Common myeloid progenitor, CD34-positive (primary cell): ENCODE measurements around the gene CHURC1.

Experiments used
- CTCF ChIA-PET: fragments of 350-600 bp; sonication (Branson Sonifier 250); formaldehyde crosslinking; loops from one replicate; lab custom pipeline; 2021; ENCODE audit warnings: antibody characterized with exemption; lab: Charles Lee
- POLR2A ChIA-PET: fragments of 350-600 bp; sonication (Branson Sonifier 250); formaldehyde crosslinking; loops from one replicate; lab custom pipeline; 2021; ENCODE audit warnings: antibody characterized with exemption; lab: Charles Lee
- DNase-seq, 3 donors: peaks; one replicate each; pipeline versions ENCODE4 v3.0.0 to v3.0.0-alpha.2; 2013
- H3K27ac ChIP-seq, 2 experiments: 1 replicate in 1 of 2; 2 replicates in 1 of 2; pipeline ENCODE4 v1.7.0; 2013; ENCODE audit warnings: inconsistent platforms in 2 of 2, low read length in 2 of 2, mild to moderate bottlenecking in 2 of 2, low read depth in 1 of 2, moderate library complexity in 1 of 2; ENCODE audit not compliant: severe bottlenecking in 2 of 2, insufficient read depth in 1 of 2, poor library complexity in 1 of 2
- H3K27me3 ChIP-seq, 5 experiments: replicated peaks in 2 of 5; 1 replicate in 3 of 5; 2 replicates in 2 of 5; pipeline versions ENCODE4 v1.6.1 to v1.7.0; 2013; ENCODE audit warnings: low read length in 4 of 5, mild to moderate bottlenecking in 2 of 5, moderate library complexity in 2 of 5, inconsistent platforms in 1 of 5; ENCODE audit not compliant: insufficient read depth in 5 of 5, control insufficient read depth in 4 of 5
- H3K36me3 ChIP-seq, 4 experiments: 1 replicate in 2 of 4; 2 replicates in 2 of 4; pipeline versions ENCODE4 v1.6.1 to v1.7.0; 2013; ENCODE audit warnings: low read length in 3 of 4, control low read depth in 1 of 4, mild to moderate bottlenecking in 1 of 4; ENCODE audit not compliant: control insufficient read depth in 4 of 4, insufficient read depth in 4 of 4
- H3K4me1 ChIP-seq, 4 experiments: 1 replicate in 3 of 4; 2 replicates in 1 of 4; pipeline versions ENCODE4 v1.6.1 to v1.7.1; 2013; ENCODE audit warnings: low read length in 3 of 4, mild to moderate bottlenecking in 3 of 4, control low read depth in 1 of 4, inconsistent platforms in 1 of 4, moderate library complexity in 1 of 4; ENCODE audit not compliant: control insufficient read depth in 4 of 4, insufficient read depth in 4 of 4; ENCODE audit errors: control extremely low read depth in 1 of 4
- H3K4me3 ChIP-seq, 7 experiments: 1 replicate in 4 of 7; 2 replicates in 3 of 7; pipeline versions ENCODE4 v1.5.1 to v1.7.0; 2013; ENCODE audit warnings: mild to moderate bottlenecking in 7 of 7, low read length in 6 of 7, moderate library complexity in 6 of 7, inconsistent platforms in 2 of 7, low read depth in 2 of 7, control low read depth in 1 of 7; ENCODE audit not compliant: insufficient read depth in 4 of 7, control insufficient read depth in 1 of 7; ENCODE audit errors: extremely low read depth in 1 of 7
- H3K9me3 ChIP-seq, 5 experiments: 1 replicate in 4 of 5; 2 replicates in 1 of 5; pipeline versions ENCODE4 v1.6.1 to v1.7.1; 2013; ENCODE audit warnings: low read length in 4 of 5, mild to moderate bottlenecking in 2 of 5, inconsistent platforms in 1 of 5, low read depth in 1 of 5, moderate library complexity in 1 of 5; ENCODE audit not compliant: control insufficient read depth in 4 of 5, insufficient read depth in 2 of 5; ENCODE audit errors: control extremely low read depth in 1 of 5
- WGBS: methylation state at CpG from one replicate; pipeline ENCODE4 v1.1.5; 2013; ENCODE audit not compliant: insufficient coverage; 5-methylcytosine and 5-hydroxymethylcytosine counted together

Gene CHURC1

DNA sequence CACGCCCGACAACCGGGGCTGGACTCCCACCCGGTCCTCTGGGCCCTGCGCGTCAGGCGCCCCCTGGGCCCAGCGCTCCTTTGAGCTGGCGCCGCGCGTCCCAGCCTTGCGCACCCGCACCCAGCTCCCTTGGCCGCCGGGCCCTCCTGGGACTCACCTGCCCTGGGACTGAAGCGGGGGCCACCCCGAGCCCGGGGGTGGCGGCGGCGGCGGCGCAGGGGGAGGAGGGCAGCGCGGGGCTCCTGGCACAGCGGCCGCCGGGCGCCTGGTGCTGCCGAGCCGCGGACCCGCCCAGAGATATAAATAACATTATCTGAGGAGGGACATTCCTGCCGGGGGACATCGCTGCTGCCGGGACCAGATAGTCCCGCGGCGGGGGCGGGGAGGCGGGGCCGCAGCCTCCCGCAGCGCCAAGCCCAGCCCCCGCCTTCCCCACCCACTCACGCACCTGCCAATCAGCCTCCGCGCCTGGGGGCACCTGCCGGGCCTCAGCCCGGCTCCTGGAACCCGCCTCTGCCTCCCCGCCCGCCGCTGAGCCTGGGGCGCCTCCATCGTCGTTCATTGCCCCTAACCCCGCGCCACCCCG, 34.5 kb upstream of the CHURC1 start, which contains the start of gene SPTB:
Gene SPTB (minus strand): TSS at position 273 of the 586 bp plus-strand sequence. CDS start 56,813 bp downstream, outside the sequence.
- ChIA-PET CTCF (interaction anchor here (1.0 to 7.0 kb wide), 5 partner anchors 11 to 230 kb away, joined by 3 to 77 read pairs (median 15); no protein-coding TSS in a partner anchor), POLR2A (interaction anchor here (0.5 to 1.3 kb wide), 2 partner anchors 31 to 255 kb away, joined by 3 read pairs; no protein-coding TSS in a partner anchor)
- no peak within 1 kb of the TSS for H3K27ac ChIP-seq

GRCh38 chr14:64880221-64881121, 33.8 kb upstream of the CHURC1 start:
- DNase-seq: peak; percentile 41 to 75 (median 63)
- ChIA-PET CTCF (interaction anchor here (1.0 to 7.0 kb wide), 8 partner anchors 10 to 230 kb away, joined by 3 to 77 read pairs (median 4); no protein-coding TSS in a partner anchor), POLR2A (interaction anchor here (0.5 to 1.3 kb wide), 3 partner anchors 10 to 337 kb away, joined by 3 to 4 read pairs (median 3); no protein-coding TSS in a partner anchor)
- WGBS: 4% methylated on average over 41 of the region's 49 CpGs
- Histone ChIP-seq H3K27ac (no peak overlapping the region), H3K27me3 (peaks cover 19 to 62% (median 31%) of the 10 kb centered on the region in 5 experiments), H3K9me3 (no peaks in the 10 kb centered on the region), H3K36me3 (no peaks in the 10 kb centered on the region), H3K4me1 (peaks cover 0 to 21% (median 18%) of the 10 kb centered on the region in 4 experiments), H3K4me3 (peak overlapping the region; percentile 37 to 80 (median 66))

More for the DNA sequence above, 34.5 kb upstream of the CHURC1 start, which contains the start of gene SPTB:
- peak; percentile 23 to 64 (median 49) for DNase-seq
- 0% methylated on average over 33 of the region's 61 CpGs for WGBS
- Histone ChIP-seq H3K9me3 (no peaks in the 10 kb centered on the region), H3K4me1 (peaks cover 0 to 21% (median 18%) of the 10 kb centered on the region in 4 experiments), H3K27me3 (peaks cover 19 to 62% (median 35%) of the 10 kb centered on the region in 5 experiments), H3K4me3 (peak within 1 kb of the TSS; percentile 37 to 80 (median 66)), H3K36me3 (no peaks in the 10 kb centered on the region)

DNA sequence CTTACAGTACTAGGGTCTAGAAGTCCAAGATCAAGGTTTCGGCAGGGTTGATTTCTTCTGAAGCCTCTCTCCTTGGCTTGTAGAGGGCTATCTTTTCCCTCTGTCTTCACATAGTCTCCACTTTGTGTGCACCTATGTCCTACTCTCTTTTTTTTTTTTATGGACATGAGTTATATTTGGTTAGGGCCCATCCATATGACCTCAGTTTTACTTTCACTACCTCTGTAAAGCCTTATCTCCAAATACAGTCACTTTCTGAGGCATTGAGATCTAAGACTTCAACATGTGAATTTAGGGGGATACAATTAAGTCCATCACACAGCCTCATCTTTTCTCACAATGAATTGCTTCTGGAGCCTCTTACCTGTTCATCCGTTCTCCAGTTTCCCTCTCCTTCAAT, 28.7 kb upstream of the CHURC1 start:
- peaks cover 0 to 5% (median 3%) of the 10 kb centered on the region in 4 experiments for H3K4me1 ChIP-seq
- no peak overlapping the region for H3K4me3 ChIP-seq
- no peaks in the 10 kb centered on the region for H3K36me3 ChIP-seq
- ChIA-PET POLR2A (no interaction called here), CTCF (interaction anchor here (1.4 kb wide), 1 partner anchor 62 kb away, joined by 10 read pairs; no protein-coding TSS in a partner anchor)
- no peaks in the 10 kb centered on the region for H3K9me3 ChIP-seq
- H3K27ac ChIP-seq: no peak overlapping the region
- WGBS: 100% methylated on average over 2 of the region's 2 CpGs
- DNase-seq: no peak
- peaks cover 9 to 25% (median 22%) of the 10 kb centered on the region in 5 experiments for H3K27me3 ChIP-seq

GRCh38 chr14:64889352-64889751, 24.9 kb upstream of the CHURC1 start:
- POLR2A ChIA-PET: no interaction called here
- DNase-seq: no peak
- Histone ChIP-seq H3K4me3 (no peak overlapping the region), H3K9me3 (no peaks in the 10 kb centered on the region), H3K27ac (no peak overlapping the region), H3K36me3 (no peaks in the 10 kb centered on the region), H3K4me1 (no peaks in the 10 kb centered on the region), H3K27me3 (peaks cover 0 to 6% (median 3%) of the 10 kb centered on the region in 5 experiments)
- CTCF ChIA-PET: interaction anchor here (1.4 to 6.7 kb wide), 9 partner anchors 10 to 217 kb away, joined by 3 to 113 read pairs (median 42); partner anchors contain the start of gene SPTB
- no CpG with 5 or more reads among the region's 6 CpGs for WGBS

DNA sequence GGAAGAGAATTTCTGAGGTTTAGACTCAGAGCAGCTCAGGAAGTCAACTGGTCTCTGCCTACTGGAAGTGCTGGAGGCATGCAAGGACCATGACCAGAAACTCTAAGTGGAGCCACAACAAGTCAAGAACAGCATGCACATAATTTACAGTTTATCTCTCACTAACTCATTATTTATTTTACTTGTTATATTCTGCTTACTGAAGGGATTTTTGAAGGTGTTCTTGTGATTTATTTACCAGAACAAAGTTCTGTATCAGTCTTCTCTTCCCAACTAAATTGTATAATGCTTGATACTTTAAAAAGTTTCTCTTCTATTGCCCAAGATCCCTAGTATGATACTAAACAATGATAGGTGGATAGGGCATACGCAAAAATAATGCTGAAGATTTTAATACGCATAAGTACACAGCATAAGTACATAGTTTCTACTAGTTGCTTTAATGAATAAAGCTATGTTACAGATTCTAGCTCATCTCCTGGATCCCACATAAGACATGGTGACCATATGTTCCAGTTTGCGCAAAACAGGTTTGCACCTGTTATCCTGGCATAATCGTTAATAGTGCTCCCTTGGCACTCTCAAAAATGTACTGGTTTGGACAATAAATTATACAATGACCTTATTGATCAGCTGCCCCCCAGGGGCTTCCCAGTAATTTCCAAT, 22.9 kb upstream of the CHURC1 start:
- peak in 1 of 3 donors; percentile 17 for DNase-seq
- ChIA-PET POLR2A (interaction anchor here (1.2 kb wide), 1 partner anchor 68 kb away, joined by 3 read pairs; no protein-coding TSS in a partner anchor), CTCF (interaction anchor here (0.6 to 6.7 kb wide), 52 partner anchors 9 to 334 kb away, joined by 3 to 113 read pairs (median 6); partner anchors contain the start of genes FNTB and SPTB)
- no peaks in the 10 kb centered on the region for H3K9me3 ChIP-seq
- no peaks in the 10 kb centered on the region for H3K4me1 ChIP-seq
- H3K36me3 ChIP-seq: no peaks in the 10 kb centered on the region
- 100% methylated on average over 1 of the region's 4 CpGs for WGBS
- H3K27me3 ChIP-seq: peaks cover 0 to 6% (median 2%) of the 10 kb centered on the region in 5 experiments
- no peak overlapping the region for H3K4me3 ChIP-seq
- H3K27ac ChIP-seq: no peak overlapping the region

DNA sequence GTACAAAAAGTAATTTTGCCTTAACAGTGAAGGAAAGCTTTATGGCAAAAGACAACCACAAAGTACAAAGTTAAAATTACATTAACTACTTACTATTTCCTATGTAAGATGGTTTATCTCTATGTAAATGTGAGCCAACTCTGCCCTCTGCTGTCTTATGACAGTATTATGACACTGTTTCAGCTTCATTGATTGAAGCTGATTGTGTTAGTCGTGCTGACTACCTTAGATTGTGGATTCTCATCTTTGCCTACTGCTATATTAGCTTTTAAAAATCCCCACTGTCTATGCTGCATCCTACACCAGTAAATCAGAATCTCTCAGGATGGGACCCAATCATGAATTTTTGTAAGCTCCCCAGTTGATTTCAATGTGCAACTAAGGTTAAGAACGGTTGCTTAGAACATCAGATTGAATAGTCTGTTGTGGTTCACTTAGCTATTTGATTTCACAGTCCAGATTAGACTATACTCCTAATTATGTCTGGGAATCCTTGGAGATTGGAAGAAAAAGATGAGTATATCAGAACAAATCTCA, 22.3 kb upstream of the CHURC1 start:
- CTCF ChIA-PET: interaction anchor here (0.7 to 6.7 kb wide), 54 partner anchors 9 to 255 kb away, joined by 3 to 113 read pairs (median 6); partner anchors contain the start of genes FNTB and SPTB

More for the DNA sequence above, 22.3 kb upstream of the CHURC1 start:
- WGBS: no CpG with 5 or more reads among the region's 2 CpGs
- H3K27me3 ChIP-seq: peaks cover 0 to 6% (median 0%) of the 10 kb centered on the region in 5 experiments
- POLR2A ChIA-PET: interaction anchor here (1.2 kb wide), 1 partner anchor 69 kb away, joined by 3 read pairs; no protein-coding TSS in a partner anchor
- no peak overlapping the region for H3K27ac ChIP-seq
- no peaks in the 10 kb centered on the region for H3K9me3 ChIP-seq
- no peaks in the 10 kb centered on the region for H3K36me3 ChIP-seq
- no peaks in the 10 kb centered on the region for H3K4me1 ChIP-seq
- H3K4me3 ChIP-seq: no peak overlapping the region
- peak; percentile 76 to 87 (median 83) for DNase-seq
